Measurements from ENCODE around the gene ALDH3A2.

ALDH3A2 gene

GRCh38 chr17:19648475-19649273 is at the start of gene ALDH3A2:
ALDH3A2 (plus strand) TSS chr17:19648751; CDS start chr17:19648972, 221 bp downstream.
- DNase-seq (ENCODE audit: low read depth) = peak; percentile 50

- DNase-seq (ENCODE audit: low read depth) = no peak
Observed at GRCh38 chr17:19610311-19610710, 38.2 kb upstream of the ALDH3A2 start.

GRCh38 chr17:19610879-19611278 is 37.7 kb upstream of the ALDH3A2 start:
- no peak for DNase-seq (ENCODE audit: low read depth)

- no peak for DNase-seq (ENCODE audit: low read depth)
Observed at GRCh38 chr17:19613979-19614378, 34.6 kb upstream of the ALDH3A2 start.

- DNase-seq (ENCODE audit: low read depth) = no peak
Observed at GRCh38 chr17:19614900-19615299, 33.7 kb upstream of the ALDH3A2 start.

GRCh38 chr17:19618015-19618414 is 30.5 kb upstream of the ALDH3A2 start:
- no peak for DNase-seq (ENCODE audit: low read depth)

- no peak for DNase-seq (ENCODE audit: low read depth)
Observed at GRCh38 chr17:19619705-19620325, 28.7 kb upstream of the ALDH3A2 start.

- DNase-seq (ENCODE audit: low read depth) = no peak
Observed at GRCh38 chr17:19621697-19622096, 26.9 kb upstream of the ALDH3A2 start.

GRCh38 chr17:19626079-19626478 is 22.5 kb upstream of the ALDH3A2 start:
- no peak for DNase-seq (ENCODE audit: low read depth)

GRCh38 chr17:19629449-19629848 is 19.1 kb upstream of the ALDH3A2 start:
- no peak for DNase-seq (ENCODE audit: low read depth)

GRCh38 chr17:19630035-19630434 is 18.5 kb upstream of the ALDH3A2 start:
- no peak for DNase-seq (ENCODE audit: low read depth)

- DNase-seq (ENCODE audit: low read depth) = no peak
Observed at GRCh38 chr17:19630661-19631060, 17.9 kb upstream of the ALDH3A2 start.

- no peak for DNase-seq (ENCODE audit: low read depth)
Observed at GRCh38 chr17:19631905-19632304, 16.6 kb upstream of the ALDH3A2 start.

GRCh38 chr17:19641687-19642372 is 6.7 kb upstream of the ALDH3A2 start:
- DNase-seq (ENCODE audit: low read depth) = no peak

- DNase-seq (ENCODE audit: low read depth) = no peak
Observed at GRCh38 chr17:19642373-19642893, 6.1 kb upstream of the ALDH3A2 start.

GRCh38 chr17:19644493-19645210 is 3.9 kb upstream of the ALDH3A2 start:
- no peak for DNase-seq (ENCODE audit: low read depth)

- DNase-seq (ENCODE audit: low read depth) = no peak
Observed at GRCh38 chr17:19645734-19646201, 2.8 kb upstream of the ALDH3A2 start.

- DNase-seq (ENCODE audit: low read depth) = no peak
Observed at GRCh38 chr17:19646788-19647696, 1.5 kb upstream of the ALDH3A2 start.

- DNase-seq (ENCODE audit: low read depth) = peak; percentile 23
Observed at GRCh38 chr17:19647697-19648474, 665 bp upstream of the ALDH3A2 start.

GRCh38 chr17:19649274-19649541 is 657 bp downstream of the ALDH3A2 start:
- DNase-seq (ENCODE audit: low read depth) = no peak
